HG03432 (cell line): ENCODE results near the gene CCDC158.
"Not testable (repeated sequence)": the region's sequence is repeated elsewhere in the genome, so short reads cannot be mapped to it uniquely, and the experiment has no call there.

ENCODE experiments used
- ATAC-seq: cut with Tn5 transposase; IDR thresholded peaks from one replicate; pipeline ENCODE4 v1.9.1; 2021; ENCODE audit warnings: mild to moderate bottlenecking, moderate library complexity; ENCODE audit not compliant: unreplicated experiment

Gene CCDC158

DNA sequence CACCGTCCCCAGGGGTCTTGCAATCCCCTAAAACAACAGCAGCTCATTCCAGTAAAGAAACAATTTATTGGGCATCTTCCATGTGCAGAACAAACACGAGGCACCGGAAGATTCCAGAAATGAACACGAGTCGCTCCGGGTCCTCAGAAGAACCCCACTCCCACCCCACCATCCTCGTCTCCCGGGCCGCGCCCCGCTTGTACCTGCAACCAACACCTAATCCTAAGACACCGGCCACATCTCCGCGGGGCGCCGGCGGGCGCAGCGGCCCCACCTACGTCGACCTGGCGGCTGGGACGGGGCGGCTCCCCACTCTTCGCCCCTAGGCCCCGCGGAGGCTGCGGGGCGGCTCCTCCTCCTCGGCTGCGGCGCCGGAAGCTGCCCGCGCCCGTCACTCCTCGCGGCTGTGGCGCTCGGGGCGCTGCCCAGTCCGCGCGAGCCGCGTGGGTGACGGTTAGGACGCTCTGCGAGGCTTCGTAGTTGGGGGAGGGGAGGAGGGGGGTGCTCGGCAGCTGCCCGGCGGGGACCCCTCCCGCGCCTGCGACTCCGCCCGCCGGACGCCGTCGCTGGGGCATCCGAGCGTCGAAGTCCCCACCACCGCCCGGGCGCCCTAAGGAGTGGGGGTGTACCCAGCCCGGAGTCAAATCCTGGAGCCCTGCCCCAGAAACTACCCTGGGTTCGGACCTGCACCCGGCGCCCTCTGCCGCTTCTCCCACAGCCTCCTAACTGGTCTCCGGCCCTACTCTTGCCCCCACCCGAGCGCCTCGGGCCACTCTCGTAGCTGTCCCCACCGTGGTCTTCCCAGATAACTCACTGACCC lies at the start of gene CCDC158:
CCDC158 (minus strand) TSS at position 380 of the 820 bp plus-strand sequence. CDS start 17,934 bp downstream, outside the sequence.
- no peak for ATAC-seq

- ATAC-seq: no peak
These were observed 49.6 kb upstream of the CCDC158 start for GRCh38 chr4:76470532-76470931.

GRCh38 chr4:76470064-76470463 lies 49.1 kb upstream of the CCDC158 start:
- no peak for ATAC-seq

DNA sequence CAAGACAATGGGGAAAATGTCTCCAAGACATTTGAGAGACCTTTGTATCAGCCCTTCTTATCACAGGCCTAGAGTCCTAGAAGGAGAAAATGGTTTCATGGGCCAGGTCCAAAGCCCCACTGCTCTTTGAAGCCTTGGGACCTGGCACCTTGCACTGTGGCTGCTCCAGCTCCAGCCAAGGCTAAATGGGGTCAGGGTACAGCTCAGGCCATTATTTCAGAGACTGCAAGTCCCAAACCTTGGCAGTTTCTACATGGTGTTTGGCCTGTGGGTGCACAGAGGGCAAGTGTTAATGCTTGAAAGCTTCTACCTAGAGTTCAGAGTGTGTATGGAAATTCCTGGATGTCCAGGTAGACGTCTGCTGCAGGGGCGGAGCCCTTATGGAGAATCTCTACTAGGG lies 42.6 kb upstream of the CCDC158 start:
- no peak for ATAC-seq

DNA sequence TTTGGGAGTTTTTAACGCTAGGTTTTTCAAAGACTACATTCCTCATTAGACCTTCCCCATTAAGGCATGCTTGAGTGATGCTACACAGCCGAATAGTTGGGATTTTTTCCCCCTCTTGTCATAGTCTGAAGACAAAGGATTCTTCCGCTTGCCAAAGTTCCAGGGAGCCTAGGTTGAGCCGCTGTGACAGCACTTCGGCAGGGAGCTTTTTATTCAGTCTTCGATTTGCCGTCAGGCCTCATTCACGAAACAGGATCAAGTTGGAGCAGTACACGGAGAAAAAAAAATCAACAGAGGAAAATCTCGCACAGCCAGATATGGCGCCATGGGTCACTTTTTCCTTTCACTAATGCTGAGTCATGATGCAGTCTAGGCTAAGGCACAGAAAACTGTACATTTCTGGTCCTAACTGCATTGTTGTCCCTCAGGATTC lies 38.4 kb upstream of the CCDC158 start:
- no peak for ATAC-seq

- no peak for ATAC-seq
These were observed 37.9 kb upstream of the CCDC158 start for GRCh38 chr4:76458825-76459224.

- no peak for ATAC-seq
These were observed 37.4 kb upstream of the CCDC158 start for GRCh38 chr4:76458297-76458696.

DNA sequence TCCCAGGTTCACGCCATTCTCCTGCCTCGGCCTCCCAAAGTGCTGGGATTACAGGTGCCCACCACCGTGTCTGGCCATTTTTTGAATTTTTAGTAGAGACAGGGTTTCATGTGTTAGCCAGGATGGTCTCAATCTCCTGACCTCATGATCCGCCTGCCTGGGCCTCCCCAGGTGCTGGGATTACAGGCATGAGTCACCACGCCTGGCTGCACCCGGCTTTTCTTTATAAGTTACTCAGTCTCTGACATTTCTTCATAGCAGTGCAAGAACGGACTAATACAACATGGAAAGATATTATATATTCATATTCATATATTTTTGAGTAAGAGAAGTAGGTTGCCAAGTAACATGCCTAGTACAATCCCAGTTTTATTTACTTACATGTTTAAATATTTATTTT lies 36.9 kb upstream of the CCDC158 start:
- no peak for ATAC-seq

GRCh38 chr4:76454073-76454472 lies 33.1 kb upstream of the CCDC158 start:
- ATAC-seq: not testable (repeated sequence)

GRCh38 chr4:76453232-76453631 lies 32.3 kb upstream of the CCDC158 start:
- ATAC-seq: no peak

- no peak for ATAC-seq
These were observed 28.9 kb upstream of the CCDC158 start for GRCh38 chr4:76449833-76450232.

- no peak for ATAC-seq
These were observed 28.4 kb upstream of the CCDC158 start for GRCh38 chr4:76449362-76449767.

GRCh38 chr4:76448211-76448610 lies 27.3 kb upstream of the CCDC158 start:
- ATAC-seq: no peak

GRCh38 chr4:76447393-76447851 lies 26.5 kb upstream of the CCDC158 start:
- ATAC-seq: no peak

- no peak for ATAC-seq
These were observed 25.0 kb upstream of the CCDC158 start for GRCh38 chr4:76445911-76446310.

- no peak for ATAC-seq
These were observed 22.4 kb upstream of the CCDC158 start for GRCh38 chr4:76443376-76443775.

GRCh38 chr4:76442807-76443206 lies 21.9 kb upstream of the CCDC158 start:
- no peak for ATAC-seq

DNA sequence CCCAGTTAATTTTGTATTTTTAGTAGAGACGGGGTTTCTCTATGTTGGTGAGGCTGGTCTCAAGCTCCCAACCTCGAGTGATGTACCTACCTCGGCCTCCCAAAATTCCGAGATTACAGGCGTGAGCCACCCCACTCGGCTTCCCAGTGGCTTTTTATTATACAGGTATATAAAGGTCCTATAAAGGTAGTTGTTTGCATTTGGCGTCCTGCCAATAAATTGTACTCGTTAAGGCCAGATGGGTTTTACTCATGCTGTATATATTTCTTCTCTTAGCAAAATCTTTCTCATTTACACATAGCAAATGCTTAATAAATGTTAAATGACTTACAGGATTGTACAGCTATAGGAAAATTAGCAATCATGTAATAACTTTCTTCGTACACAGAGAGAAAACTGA lies 20.9 kb upstream of the CCDC158 start:
- ATAC-seq: no peak

GRCh38 chr4:76439491-76439890 lies 18.6 kb upstream of the CCDC158 start:
- no peak for ATAC-seq

- ATAC-seq: no peak
These were observed 14.8 kb upstream of the CCDC158 start for GRCh38 chr4:76435528-76436319.

DNA sequence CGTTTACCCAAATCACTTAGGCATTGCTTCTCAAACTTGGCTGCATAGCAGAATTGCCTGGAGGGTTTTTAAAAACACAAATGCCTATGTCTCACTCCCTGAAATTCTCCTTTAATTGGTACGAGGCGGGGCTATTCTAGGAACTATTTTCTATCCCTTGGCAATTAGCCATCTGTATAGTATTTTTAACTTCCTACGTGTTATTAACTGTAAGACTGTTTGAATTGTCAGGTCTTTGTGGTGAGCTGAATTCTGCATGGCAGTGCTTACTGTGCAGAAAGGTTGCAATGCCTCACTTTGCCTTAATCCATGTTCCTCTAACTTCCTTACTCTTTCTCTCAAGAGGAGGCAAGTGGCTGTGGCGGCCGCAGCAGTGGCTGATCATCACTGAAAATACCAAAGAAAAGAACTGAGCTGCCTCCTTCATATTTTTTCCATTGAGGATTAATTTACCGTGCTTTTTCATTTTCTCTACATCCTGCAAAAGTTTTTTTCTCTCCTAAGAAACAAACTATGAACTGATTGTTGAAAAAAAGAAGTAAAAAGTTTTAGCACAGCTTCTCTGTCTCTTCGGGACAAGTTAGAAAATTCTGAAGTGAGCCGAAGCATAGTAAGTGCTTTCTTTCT lies 14.1 kb upstream of the CCDC158 start, which contains the start of gene SHROOM3:
SHROOM3 (plus strand) TSS at position 329 of the 627 bp plus-strand sequence. CDS start 824 bp downstream, outside the sequence.
- ATAC-seq: no peak
